ENCODE results near the gene GRIK4.
"Not testable (repeated sequence)": the region's sequence is repeated elsewhere in the genome, so short reads cannot be mapped to it uniquely, and the experiment has no call there.

Gene GRIK4

DNA sequence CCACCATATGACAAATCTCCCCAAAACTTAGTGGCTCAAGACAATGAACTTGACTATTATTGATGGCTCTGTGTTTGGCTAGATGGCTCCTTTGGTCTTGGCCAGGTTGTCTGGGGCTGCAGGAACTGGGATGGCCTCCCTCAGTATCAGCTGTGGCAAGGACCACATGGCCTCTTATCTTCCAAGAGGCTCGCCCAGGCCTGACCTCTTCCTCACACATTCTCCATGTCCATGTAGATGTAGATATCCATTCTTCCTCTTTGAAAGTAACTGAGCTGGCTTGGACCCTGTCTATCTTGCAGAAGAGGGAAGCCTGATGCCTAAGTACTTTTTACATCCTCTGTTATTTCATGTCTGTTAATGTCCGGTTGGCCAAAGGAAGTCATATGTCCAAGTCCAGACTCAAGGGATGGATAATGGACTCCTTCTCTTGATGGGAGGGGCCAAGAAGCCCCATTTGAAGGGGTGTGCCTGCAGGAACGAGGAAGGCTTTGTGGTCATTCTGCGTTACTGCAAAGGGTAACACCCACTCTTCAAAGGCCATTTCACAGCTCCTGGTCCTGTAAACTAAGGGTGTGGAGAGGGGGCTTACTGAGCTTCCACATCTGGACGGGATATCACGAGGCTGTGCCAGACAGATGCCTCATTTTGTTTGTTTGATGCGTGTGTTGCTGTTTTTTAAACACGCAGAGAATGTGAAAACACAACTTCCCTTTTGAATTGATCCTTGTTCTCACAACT lies 87.1 kb downstream of the GRIK4 start:
- DNase-seq (ENCODE audit: insufficient read length, low spot score) (no peak), FAIRE-seq (no peak)

DNA sequence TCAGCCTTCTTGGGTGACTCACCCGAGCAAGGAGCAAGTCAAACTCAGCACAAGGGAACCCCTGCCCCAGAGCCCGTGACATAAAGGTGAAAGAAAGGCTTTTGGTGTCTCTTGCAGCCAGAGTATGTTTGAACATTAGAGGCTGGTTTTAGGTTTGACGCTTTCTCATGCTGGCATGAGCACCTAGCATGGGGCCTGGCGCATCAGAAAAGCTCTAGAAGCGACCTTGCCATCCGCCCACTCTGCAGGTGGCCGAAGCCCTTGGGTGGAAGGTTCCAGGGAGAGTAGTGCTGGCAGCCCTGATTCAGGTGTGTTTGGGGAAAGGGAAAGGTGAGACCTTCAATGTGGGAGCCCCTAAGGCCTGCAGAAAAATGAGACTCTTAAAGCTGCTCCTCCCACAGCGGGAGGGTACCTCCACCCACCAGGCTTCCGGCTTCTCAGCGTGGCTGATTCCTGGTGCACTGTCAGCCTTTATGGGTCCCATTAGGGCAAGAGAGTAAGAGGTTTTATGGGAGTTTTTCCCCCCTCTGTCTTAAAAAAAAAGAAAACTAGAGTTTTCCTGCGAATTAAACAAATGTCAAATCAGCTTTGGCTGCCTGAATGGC lies 88.4 kb downstream of the GRIK4 start:
- no peak for DNase-seq (ENCODE audit: insufficient read length, low spot score)
- FAIRE-seq = no peak

DNA sequence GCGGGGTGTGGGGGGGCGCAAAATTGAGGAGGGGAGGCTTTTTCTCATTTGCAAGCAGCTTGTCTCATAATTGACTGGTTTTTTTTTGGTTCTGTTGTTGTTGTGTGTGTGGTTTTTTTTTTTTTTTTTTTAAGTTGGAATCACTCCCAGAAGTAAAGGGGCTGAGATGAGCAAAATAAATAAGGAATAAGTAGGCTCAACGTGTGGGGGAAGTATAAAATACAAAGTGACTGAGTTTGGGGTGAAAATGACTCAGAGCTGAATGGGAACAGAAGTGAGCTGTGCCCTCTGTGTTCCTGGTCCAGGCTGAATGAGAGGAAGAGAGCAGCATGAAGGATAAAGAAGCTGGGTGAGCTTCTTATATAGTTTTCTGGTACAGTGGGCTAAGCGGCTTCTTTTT lies 90.0 kb downstream of the GRIK4 start:
- DNase-seq (ENCODE audit: insufficient read length, low spot score) (no peak), FAIRE-seq (no peak)

DNA sequence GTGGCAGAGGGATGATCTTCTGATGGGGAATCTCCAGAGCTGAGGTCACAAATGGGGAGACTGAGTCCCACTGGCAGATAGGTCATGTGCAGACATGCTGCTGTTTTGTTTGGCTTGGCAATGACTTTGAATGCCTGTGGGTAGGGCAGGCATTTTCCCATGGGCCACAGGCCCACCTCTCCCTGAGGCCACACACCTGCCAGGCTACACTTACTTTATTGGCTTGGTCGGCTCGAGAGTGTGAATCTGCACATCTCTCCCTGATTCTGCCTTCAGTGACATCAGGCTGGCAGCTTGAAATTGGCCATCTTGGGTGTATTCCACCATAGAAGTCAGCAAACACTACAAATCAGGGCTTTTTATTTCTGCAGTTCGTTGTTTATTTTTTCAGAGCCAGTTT lies 91.5 kb downstream of the GRIK4 start:
- DNase-seq (ENCODE audit: insufficient read length, low spot score) (no peak), FAIRE-seq (peak; percentile 71)

DNA sequence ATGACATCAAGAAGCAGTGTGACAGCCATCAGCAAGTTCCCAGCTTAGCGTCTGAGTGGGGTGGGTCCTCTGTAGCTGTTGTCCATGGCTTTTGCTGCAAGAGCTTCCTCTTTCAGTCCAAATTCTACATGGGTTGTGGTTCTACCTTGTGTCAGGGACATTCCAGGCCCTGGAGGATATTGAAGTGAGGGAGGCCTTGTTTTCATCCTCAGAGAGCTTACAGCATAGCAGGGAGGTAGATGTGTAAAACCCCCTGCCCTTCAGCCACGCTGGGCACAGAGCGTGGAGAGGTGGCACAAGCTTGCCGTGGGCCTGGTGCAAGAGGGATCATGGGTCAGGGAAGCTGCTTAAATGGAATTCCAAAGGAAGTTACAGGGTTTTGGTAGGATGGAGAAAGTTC lies 93.9 kb downstream of the GRIK4 start:
- no peak for FAIRE-seq
- no peak for DNase-seq (ENCODE audit: insufficient read length, low spot score)

DNA sequence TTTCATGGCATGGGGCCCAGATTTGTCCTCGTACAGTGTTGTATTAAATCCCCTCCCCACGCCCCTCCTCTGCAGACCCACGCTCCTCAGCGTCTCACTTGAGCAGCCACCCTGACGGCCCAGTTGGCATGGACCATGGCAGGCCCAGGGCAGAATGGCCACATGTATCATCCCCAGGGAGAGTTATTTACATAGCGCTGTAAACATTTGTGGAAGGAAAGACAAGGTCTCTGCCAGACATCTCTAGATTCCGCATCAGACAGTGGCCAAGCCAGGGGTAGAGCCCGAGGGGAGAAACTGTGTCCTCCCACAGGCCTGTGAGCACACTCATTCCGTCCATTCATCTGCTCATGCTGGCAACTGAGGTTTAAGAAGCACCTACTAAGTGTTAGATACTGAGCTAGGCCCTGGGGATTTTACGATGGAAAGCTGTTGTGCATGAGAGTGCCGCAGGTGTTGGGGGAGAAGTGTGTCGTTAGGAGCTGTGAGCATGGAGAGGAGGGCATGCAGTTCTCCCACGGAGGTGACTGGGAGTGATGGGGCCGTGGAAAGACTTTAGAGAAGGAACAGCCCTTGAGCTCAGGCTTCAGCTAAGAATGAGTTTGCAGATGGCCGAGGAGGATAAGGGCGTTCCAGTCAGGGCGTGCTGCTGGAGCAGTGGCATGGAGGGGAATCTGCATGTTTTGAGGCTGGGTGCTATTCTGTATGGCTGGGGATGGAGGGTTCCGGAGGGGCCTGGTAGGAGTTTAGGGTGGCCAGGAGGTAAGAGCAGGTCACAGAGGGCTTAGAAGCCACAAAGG lies 94.9 kb downstream of the GRIK4 start:
- FAIRE-seq (no peak), DNase-seq (ENCODE audit: insufficient read length, low spot score) (no peak)

DNA sequence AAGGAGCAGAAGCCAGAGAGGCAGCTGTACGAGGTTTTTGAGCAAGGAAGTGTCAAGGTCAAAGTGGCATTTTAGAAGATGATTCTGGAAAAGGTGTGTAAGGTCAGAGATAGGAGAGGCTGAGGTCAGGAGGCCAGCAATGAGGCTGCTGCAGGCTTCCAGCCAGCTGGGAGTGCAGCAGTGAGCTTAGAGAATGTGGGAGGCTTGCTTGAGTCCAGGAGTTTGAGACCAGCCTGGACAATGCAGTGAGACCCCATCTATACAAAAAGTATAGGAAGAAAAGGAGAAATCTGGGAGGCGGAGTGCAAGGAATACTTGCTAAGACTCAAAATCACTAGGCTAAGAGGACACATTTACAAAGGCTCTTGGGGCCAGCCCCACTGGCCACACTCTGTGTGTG lies 96.5 kb downstream of the GRIK4 start:
- no peak for FAIRE-seq
- DNase-seq (ENCODE audit: insufficient read length, low spot score) = no peak

DNA sequence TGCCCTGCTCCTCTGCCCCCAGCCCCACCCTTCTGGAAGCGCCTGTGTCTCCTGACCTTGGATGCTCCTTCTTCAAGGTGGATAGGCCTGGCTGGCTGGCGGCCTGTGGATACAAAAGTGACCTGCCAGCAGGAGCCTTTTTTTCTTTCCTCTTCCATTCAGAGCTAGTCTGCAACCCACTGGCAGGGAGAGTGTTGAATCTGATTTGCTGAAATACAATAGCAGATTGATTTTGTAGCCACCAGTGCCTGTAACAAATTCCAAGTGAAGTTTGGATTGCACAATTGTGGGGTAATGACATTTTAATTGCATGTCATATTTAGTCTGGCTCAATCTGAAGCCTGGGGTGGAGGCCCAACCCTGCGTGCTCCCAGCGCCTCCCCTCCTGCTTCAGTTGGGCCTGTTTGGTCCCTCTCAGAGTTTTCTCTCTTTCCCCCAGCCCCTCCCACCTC lies 97.2 kb downstream of the GRIK4 start:
- no peak for FAIRE-seq
- peak; percentile 21 for DNase-seq (ENCODE audit: insufficient read length, low spot score)

DNA sequence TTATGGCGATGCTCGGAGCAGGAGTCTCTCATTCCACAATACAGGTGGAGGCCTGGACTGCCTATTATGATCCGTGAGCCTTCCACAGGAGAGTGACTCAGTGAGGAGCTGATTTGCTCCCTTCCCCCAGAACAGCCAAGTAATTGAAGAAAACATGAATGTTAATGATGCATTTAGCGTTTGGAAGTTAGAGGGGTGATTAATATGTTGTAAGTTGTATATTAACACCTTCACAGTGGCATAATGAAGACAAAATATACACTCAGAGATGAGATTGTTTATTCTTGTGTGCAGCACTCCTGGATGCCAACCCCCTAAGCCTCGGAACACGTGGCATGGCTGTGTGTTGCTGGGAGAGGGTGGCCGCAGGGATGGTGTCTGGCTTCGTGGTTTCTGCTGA lies 98.6 kb downstream of the GRIK4 start:
- no peak for DNase-seq (ENCODE audit: insufficient read length, low spot score)
- no peak for FAIRE-seq

DNA sequence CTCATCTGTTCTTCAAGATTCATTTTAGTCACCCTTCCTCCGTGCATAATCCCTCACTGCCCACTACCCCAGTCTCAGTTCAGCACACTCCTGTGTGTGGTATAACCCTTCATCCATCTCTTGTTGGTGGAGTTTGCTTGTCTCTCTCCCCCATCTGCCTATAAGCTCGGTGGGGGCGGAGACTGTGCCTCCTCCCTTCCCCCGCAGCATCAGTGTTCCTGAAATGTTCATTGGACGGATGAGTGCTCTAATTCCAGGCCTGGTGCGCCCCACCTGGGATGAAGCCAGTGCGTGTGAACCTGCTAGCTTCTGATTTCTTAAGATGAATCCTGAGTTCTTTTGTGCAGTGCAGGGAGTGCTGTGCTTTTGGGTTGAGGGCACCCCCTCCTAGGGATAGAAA lies 100.0 kb downstream of the GRIK4 start:
- no peak for FAIRE-seq

DNA sequence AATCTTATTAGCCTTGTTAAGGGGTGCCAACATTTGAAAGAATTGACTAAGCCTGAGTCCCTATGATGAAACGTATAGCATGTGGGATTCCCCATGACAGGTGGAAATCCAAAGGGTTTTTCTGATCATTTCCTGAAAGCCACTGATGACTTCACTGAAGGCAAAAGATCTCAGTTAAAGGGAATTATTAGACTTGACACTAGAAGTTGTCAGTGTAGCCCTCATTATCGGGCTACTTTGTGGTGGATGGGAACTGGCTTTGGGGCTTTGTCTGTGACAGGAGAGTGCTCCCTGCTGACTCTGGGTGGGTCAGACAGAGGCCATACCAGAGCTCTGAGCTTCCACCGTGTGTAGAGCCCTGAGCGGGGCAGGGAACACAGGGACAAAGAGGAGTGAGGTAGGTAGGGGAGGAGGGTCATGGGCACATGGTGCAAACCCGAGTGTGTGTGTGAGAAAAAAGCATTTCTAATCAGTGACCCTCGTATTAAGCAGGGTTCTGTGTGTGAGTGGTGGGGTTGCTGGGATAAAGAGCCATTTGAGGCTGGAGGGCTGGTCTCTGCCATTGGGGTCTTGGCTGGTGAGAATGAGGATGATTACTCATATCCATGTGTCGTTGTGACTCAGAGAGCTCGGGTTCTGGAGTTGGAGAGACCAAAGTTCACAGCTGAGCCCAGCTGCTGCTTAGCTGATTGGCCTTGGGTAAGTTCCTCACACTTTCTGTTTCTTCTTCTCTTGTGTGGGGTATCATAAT lies 101.1 kb downstream of the GRIK4 start:
- no peak for DNase-seq (ENCODE audit: insufficient read length, low spot score)
- FAIRE-seq = no peak

More for the DNA sequence above, 100.0 kb downstream of the GRIK4 start:
- no peak for DNase-seq (ENCODE audit: insufficient read length, low spot score)

DNA sequence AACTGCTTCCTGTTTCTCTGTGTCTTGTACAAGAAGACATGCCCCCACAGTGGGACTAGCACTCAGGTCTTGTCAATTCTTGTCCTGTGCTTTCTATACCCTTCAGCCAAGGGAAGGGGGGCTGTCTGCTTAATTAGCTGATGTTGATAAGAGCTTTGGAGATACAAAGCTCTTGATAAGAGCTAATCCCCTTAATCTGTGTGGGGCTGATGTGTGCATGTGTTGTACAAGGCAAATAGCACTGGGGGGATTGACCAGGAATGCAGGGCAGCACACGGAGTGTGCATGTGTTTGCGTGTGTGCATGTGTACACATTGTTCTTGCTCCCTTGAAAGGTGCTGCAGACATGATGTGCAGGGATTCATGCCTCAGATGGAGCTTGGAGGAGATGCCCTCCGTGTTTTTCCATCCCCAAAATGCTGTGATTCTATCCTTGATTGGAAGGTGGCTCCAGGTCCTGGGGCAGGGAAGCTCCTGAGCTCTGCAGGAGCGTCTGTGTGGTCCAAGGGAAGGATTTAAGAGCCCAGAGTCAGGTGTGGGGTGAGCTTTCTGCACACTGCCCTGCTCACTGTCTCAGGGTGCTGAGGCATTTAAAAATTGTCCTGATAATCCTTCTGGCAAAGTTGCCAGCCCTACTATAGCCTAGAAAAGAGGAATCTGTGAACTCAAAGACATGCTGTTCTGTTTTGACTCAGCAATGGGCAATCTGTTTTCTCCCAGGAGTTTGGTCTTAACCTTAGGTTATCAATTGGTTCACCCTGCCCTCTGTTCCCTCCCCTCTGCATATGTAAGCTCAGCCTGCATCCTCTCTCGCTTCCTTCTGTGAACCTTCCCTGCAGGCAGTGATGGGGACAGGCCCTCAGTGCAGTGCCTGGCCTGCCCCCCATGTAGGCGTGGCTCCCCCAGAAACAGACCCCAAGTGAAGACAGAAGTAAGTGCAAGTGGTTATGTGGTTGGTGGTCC lies 102.0 kb downstream of the GRIK4 start:
- DNase-seq (ENCODE audit: insufficient read length, low spot score) = no peak
- no peak for FAIRE-seq

DNA sequence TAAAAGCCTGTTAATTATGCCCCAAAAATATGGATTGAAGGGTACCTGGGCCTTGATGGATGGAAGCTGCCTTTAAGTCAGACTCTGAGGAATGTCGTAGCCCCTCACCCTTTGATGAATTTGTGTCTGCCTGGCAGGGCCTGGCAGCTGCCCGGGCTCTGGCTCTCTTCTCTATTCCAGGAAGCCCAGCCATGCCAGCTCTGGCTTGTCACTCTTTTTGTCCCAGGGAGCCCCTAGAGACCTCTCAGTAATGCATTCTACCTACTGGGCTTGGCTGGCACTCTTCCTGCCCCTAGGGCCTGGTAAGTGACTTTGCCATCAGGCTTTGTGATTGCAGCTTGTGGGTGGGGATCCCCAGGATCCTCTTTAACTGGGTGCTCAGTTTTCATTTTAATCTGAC lies 103.8 kb downstream of the GRIK4 start:
- no peak for FAIRE-seq
- DNase-seq (ENCODE audit: insufficient read length, low spot score) = no peak

DNA sequence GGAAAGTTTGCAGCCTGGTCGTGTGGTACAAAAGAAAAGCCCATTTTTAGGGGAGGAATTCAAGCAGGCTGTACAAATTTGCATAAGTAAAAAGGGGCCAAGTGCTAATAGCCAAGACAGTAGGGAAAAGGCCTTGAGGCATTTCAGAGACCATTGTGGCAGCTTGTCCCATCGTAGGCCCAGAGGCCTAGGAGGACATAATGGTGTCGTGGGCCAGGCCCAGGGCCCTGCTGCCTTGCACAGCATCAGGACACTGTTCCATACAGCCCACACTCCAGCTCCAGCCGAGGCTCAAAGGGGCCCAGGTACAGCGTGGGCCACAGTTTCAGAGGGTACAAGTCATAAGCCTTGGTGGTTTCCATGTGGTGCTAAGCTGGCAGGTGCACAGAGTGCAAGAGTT lies 106.9 kb downstream of the GRIK4 start:
- no peak for FAIRE-seq

DNA sequence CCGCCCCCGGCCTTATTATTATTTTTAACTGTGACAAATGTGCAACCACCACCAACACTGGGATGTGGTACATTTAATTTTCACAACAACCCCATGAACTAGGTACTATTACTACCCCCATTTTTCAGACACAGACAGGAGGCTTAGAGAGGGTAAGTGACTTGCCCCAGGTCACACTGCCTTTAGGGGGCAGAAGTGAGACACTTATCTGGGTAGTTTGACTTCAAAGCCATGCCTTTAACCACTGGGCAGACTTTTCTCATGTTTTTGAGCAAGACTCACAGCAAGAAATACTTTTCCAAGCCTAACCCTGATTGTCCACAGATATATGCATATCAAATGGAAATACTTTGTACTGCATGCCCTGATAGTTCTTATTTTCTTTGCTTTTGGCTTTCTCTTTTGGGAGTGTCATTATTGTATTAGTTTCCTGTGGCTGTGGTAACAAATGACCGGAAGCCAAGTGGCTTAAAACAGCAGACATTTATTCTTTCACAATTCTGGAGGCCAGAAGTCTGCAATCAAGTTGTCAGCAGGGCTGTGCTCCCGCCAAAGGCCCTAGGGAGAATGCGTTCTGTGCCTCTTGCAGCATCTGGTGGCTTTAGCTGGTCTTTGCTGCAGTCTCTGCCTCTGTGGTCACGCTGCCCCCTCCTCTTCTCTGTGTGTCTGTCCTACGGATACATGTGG lies 110.8 kb downstream of the GRIK4 start:
- no peak for DNase-seq (ENCODE audit: insufficient read length, low spot score)
- no peak for FAIRE-seq

More for the DNA sequence above, 106.9 kb downstream of the GRIK4 start:
- DNase-seq (ENCODE audit: insufficient read length, low spot score) = no peak

DNA sequence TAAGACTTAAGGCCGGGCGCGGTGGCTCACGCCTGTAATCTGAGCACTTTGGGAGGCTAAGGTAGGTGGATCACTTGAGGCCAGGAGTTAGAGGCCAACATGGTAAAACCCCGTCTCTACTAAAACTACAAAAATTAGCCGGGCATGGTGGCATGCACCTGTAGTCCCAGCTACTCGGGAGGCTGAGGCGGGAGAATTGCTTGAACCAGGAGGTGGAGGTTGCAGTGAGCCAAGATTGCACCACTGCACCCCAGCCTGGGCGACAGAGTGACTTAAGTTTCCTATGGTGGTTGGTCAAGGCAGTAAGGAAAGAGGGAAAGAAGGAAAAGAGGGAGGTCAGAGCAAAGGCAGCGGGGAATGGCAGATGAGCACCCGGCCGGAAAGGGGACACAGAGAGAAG lies 113.4 kb downstream of the GRIK4 start:
- not testable (repeated sequence) for FAIRE-seq; DNase-seq (ENCODE audit: insufficient read length, low spot score)

DNA sequence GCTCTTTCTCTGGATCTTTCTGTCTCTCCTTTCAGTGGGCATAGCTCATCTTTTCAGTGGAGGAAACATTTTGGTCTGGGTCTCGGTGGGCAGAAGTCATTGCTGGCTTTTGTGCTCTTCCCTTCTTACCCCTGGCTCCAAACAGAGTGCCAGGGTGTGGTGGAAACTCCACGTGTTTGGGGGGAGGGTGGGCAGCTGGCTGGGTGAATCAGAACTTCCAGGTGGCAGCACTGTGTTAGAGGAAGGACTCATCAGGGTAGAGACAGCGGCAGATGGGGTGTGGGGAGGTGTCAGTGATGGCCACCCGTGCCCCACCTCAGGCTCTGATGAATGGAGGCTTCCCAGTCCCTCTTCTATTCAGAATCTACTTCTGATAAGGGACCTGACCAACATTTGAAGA lies 114.0 kb downstream of the GRIK4 start:
- no peak for DNase-seq (ENCODE audit: insufficient read length, low spot score)
- no peak for FAIRE-seq

DNA sequence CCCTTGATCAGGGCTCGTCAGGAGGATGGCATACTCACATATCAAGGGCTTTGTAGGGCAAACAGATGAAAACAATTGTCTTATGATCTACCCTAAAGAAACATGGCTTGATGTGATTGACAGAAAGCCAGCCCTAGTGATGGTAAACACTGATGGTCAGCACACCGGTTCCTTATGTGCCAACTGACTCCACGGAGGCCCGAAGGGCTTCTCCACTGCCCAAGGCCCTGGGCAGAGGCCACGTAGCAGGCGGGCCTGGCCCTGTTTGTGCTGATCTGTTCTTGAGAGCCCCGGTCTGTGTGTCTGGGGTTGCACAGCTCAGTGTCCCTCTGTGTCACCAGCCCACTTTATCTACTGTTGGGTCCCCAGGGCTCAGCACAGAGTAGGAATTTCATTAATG lies 115.2 kb downstream of the GRIK4 start:
- no peak for DNase-seq (ENCODE audit: insufficient read length, low spot score)

More for the DNA sequence above, 115.2 kb downstream of the GRIK4 start:
- no peak for FAIRE-seq
